Measurements from ENCODE around the gene FERMT2.

FERMT2 gene, protein sequence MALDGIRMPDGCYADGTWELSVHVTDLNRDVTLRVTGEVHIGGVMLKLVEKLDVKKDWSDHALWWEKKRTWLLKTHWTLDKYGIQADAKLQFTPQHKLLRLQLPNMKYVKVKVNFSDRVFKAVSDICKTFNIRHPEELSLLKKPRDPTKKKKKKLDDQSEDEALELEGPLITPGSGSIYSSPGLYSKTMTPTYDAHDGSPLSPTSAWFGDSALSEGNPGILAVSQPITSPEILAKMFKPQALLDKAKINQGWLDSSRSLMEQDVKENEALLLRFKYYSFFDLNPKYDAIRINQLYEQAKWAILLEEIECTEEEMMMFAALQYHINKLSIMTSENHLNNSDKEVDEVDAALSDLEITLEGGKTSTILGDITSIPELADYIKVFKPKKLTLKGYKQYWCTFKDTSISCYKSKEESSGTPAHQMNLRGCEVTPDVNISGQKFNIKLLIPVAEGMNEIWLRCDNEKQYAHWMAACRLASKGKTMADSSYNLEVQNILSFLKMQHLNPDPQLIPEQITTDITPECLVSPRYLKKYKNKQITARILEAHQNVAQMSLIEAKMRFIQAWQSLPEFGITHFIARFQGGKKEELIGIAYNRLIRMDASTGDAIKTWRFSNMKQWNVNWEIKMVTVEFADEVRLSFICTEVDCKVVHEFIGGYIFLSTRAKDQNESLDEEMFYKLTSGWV

DNA sequence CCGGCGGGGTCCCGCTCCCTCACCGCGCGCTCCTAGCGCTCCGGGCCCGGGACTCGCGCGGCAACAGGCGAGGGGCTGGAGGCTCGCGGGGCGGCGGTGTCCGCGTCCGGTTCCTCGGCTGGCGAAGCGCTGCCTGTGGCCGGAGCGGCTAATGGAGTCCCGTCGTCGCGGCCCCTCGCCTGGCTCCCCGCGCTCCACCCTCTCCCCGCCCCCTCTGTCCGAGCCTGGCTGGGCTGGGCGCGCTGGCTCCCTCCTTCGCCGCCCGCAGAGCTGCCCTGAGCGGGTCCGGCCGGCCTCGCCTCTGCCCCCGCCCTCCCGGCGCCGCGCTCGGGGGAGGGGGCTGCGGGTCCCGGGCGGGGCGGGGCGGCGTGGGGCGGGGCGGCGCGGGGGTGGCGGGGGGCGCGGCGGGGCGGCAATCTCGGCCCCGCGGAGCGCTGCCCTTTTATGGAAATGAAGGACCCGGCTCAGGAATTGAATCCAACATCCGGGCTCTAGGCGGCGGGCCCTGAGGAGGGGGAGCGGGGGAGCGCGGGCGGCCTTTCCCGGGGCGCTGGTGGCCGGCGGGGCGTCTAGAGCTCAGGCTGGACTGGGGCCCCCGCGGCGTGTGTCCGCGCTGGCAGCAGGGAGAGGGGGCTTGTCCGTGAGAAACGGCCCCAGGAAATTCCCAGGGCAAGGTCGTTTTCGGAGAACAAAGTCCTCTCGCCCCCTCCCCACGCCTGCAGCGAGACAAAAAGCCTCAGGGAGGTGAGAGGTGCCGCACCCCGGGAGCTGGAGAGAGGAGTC is at the start of gene FERMT2:
TSS of gene FERMT2 (minus strand) at position 153 of the 783 bp plus-strand sequence. CDS start 482 bp downstream, outside the sequence.
- DNase-seq (ENCODE audit: low spot score in 2 of 2) (peak in 1 of 2 donors; percentile 32), ATAC-seq (ENCODE audit: low read depth) (peak; percentile 28)
- H3K27me3 Mint-ChIP-seq, result peaks cover 23% of the 10 kb centered on the region
- H3K4me1 Mint-ChIP-seq, result peaks cover 16% of the 10 kb centered on the region
- H3K36me3 Mint-ChIP-seq, result no peaks in the 10 kb centered on the region
- peak within 1 kb of the TSS; percentile 83 for H3K4me3 Mint-ChIP-seq
- no peaks in the 10 kb centered on the region for H3K9me3 Mint-ChIP-seq
- no peak within 1 kb of the TSS for H3K27ac Mint-ChIP-seq

DNA sequence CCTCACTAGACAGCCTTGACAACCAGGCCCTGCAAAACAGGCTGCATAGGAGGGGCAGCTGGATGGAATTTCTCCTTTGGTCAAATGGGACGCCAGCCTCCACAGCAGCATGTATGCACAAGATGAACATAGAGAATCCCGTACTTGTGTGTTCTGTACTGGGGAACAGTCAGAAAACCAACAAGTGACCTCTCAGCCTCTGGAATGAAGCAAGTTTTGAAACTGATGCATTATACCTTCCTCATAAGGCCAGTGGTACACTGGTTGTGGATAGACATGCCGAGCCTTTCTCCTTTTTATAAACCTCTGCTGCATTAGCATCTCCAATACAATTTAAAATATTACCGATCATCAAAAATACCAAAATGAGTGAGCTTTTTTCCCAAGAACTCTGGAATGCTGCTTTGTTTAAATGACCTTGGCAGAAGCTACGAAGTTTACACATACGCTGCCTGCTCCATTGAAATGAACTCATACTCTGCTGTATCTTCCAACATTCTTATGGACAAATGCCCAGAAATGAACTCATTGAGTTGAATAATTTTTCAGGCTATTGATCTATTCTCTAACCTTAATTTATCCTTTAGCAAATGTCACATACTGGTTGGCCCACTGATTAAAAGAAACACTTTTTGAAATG is 47.6 kb upstream of the FERMT2 start:
- H3K9me3 Mint-ChIP-seq, result no peaks in the 10 kb centered on the region
- DNase-seq (ENCODE audit: low spot score in 2 of 2), result no peak

DNA sequence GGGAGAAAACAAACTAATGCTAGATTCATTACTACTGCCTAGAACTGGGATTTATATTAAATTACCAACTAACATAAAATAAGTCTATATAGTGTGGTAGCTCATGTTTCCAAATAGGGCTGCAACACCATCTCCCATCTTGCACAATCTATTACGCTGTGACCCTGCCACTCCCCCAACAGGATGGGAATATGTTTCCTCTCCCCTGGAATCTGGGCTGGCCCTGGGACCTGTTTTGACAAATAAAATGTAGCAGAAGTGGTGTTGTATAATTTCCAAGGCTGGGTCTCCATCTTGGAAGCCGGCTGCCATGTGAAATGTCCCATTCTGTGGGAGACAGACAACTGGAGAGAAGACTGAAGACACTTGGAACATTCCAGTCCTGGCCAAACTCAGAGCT is 45.6 kb upstream of the FERMT2 start:
- no peak overlapping the region for H3K27ac Mint-ChIP-seq
- no peaks in the 10 kb centered on the region for H3K4me1 Mint-ChIP-seq
- no peak for DNase-seq (ENCODE audit: low spot score in 2 of 2)
- H3K4me3 Mint-ChIP-seq, result no peak overlapping the region
- peaks cover 8% of the 10 kb centered on the region for H3K27me3 Mint-ChIP-seq
- H3K9me3 Mint-ChIP-seq, result no peaks in the 10 kb centered on the region
- no peak for ATAC-seq (ENCODE audit: low read depth)
- H3K36me3 Mint-ChIP-seq, result peaks cover 2% of the 10 kb centered on the region

More for the DNA sequence above, 47.6 kb upstream of the FERMT2 start:
- Mint-ChIP-seq H3K27me3 (peaks cover 2% of the 10 kb centered on the region), H3K36me3 (no peaks in the 10 kb centered on the region), H3K4me1 (no peaks in the 10 kb centered on the region), H3K4me3 (no peak overlapping the region), H3K27ac (no peak overlapping the region)
- ATAC-seq (ENCODE audit: low read depth), result no peak

DNA sequence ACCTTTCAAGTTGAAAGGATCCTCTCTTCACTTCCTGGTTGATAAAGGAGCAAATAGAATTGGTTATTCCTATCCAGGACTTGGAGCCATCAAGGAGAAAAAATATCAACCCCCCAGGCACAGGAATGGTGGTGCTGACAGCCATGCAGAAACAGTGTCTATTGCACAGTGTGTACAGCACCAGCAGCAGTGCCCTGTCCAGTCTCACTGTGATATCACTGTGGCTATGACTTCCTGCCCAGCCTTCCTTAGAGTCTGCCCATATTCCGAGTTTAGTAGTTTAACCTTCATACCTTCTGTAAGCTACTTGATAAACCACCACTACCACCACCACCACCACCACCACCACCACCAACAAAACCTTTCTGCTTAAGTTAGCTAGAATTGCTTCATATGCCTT is 45.1 kb upstream of the FERMT2 start:
- no peak for ATAC-seq (ENCODE audit: low read depth)
- no peaks in the 10 kb centered on the region for H3K4me1 Mint-ChIP-seq
- DNase-seq (ENCODE audit: low spot score in 2 of 2), result no peak
- no peak overlapping the region for H3K4me3 Mint-ChIP-seq
- no peak overlapping the region for H3K27ac Mint-ChIP-seq
- H3K27me3 Mint-ChIP-seq, result peaks cover 8% of the 10 kb centered on the region
- H3K9me3 Mint-ChIP-seq, result no peaks in the 10 kb centered on the region
- H3K36me3 Mint-ChIP-seq, result peaks cover 2% of the 10 kb centered on the region

DNA sequence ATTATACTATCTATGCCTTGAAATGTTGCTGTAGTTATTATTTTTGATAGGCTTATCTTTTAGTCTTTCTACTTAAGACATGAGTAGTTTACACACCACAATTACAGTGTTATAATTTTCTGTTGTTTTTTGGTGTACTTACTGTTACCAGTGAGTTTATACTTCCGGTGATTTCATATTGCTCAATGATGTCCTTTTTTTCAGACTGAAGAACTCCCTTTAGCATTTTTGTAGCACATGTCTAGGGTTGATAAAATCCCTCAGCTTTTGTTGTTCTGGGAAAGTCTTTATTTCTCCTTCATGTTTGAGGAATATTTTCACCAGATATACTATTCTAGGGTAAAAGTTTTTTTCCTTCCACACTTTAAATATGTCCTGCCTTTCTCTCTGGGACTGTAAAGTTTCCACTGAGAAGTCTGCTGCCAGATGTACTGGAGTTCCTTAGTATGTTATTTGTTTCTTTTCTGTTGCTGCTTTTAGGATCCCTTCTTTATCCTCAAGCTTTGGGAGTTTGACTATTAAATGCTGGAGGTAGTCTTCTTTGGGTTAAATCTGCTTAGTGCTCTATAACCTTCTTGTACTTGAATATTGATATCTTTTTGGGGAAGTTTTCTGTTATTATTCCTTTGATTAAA is 41.5 kb upstream of the FERMT2 start:
- DNase-seq (ENCODE audit: low spot score in 2 of 2) (no peak), ATAC-seq (ENCODE audit: low read depth) (no peak)
- H3K4me1 Mint-ChIP-seq, result no peaks in the 10 kb centered on the region
- H3K27ac Mint-ChIP-seq, result no peak overlapping the region
- peaks cover 8% of the 10 kb centered on the region for H3K27me3 Mint-ChIP-seq
- H3K9me3 Mint-ChIP-seq, result no peaks in the 10 kb centered on the region
- peaks cover 2% of the 10 kb centered on the region for H3K36me3 Mint-ChIP-seq
- no peak overlapping the region for H3K4me3 Mint-ChIP-seq

DNA sequence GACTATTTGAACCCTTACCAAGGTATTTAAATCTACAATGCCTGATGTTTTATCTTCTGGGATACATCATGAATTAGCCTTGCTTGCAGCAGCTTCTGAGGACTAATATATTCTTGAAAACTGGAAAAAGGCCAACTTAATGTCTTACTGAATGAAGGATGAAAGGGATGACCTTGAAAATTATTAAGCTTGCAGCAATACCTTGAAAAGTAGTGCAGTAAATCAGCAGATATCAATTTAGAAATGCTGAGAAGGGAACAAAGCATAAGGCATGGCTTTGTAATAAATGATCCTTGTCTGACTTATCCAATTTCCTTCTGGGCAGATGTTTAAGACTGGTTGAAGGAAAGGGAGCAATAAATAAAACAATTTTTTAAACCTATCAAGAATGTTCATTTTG is 37.3 kb upstream of the FERMT2 start:
- no peak for ATAC-seq (ENCODE audit: low read depth)
- Mint-ChIP-seq H3K36me3 (peaks cover 3% of the 10 kb centered on the region), H3K4me3 (no peak overlapping the region), H3K9me3 (peaks cover 1% of the 10 kb centered on the region), H3K27ac (no peak overlapping the region), H3K27me3 (peaks cover 8% of the 10 kb centered on the region), H3K4me1 (no peaks in the 10 kb centered on the region)
- no peak for DNase-seq (ENCODE audit: low spot score in 2 of 2)

DNA sequence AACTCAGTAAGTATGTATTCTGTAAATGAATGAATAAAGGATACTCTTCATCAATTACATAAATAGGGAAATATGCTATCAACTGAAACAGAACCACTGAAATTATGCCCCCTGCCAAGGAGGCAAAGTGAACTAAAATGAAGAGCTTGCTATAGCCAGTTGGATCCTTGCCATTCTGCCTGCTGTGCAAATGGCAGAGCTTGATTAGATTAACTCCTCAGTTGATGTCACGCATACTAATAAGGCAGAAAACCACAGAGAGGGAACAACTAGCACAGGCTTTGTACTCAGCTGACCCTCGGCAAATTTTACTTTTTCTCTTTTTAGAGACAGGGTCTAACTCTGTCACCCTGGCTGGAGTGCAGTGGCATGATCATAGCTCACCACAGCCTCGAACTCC is 36.7 kb upstream of the FERMT2 start:
- Mint-ChIP-seq H3K9me3 (peaks cover 1% of the 10 kb centered on the region), H3K4me1 (no peaks in the 10 kb centered on the region), H3K27ac (no peak overlapping the region), H3K4me3 (no peak overlapping the region), H3K27me3 (peaks cover 3% of the 10 kb centered on the region), H3K36me3 (peaks cover 1% of the 10 kb centered on the region)
- no peak for DNase-seq (ENCODE audit: low spot score in 2 of 2)
- ATAC-seq (ENCODE audit: low read depth), result no peak

DNA sequence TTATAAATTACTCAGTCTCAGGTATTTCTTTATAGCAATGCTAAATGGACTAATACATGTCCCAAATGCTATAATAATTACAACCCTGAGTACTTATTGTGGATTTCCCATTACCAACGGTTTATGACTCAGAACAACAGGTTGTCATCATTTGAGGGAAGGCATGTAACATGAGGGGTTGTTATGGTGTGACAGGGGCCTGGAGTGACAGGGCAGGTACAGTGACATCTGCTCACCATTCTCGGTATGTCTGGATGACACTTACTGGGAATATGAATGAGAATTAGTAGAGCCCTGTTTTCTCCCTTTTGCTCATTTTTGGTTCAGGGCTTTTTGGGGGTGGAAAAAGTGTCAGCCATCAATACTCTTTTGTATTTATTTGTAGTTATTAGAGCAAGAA is 36.2 kb upstream of the FERMT2 start:
- Mint-ChIP-seq H3K4me3 (no peak overlapping the region), H3K9me3 (peaks cover 1% of the 10 kb centered on the region), H3K36me3 (peaks cover 1% of the 10 kb centered on the region), H3K4me1 (no peaks in the 10 kb centered on the region), H3K27ac (no peak overlapping the region), H3K27me3 (peaks cover 2% of the 10 kb centered on the region)
- ATAC-seq (ENCODE audit: low read depth) (no peak), DNase-seq (ENCODE audit: low spot score in 2 of 2) (no peak)

DNA sequence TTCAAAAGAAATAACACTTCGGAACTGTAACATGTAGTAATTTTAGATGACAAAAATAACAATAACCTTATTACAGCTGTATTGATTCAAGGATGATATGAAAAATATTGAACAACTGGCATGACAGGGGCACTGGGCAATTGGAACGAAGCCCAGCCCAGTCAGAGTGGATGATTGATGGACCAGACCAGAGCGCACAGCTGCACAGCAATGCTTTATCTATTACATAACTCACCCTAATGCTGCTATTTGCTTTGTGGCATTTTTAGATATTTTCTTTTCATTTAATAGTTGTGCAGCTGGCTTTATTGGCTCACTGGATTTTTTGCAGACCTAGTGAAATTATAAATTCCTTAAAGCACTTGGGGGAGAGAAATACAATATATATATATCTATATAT is 26.9 kb upstream of the FERMT2 start:
- ATAC-seq (ENCODE audit: low read depth), result no peak
- H3K36me3 Mint-ChIP-seq, result no peaks in the 10 kb centered on the region
- no peak for DNase-seq (ENCODE audit: low spot score in 2 of 2)
- H3K4me1 Mint-ChIP-seq, result no peaks in the 10 kb centered on the region
- no peaks in the 10 kb centered on the region for H3K9me3 Mint-ChIP-seq
- no peak overlapping the region for H3K4me3 Mint-ChIP-seq
- H3K27me3 Mint-ChIP-seq, result peaks cover 7% of the 10 kb centered on the region
- H3K27ac Mint-ChIP-seq, result no peak overlapping the region

DNA sequence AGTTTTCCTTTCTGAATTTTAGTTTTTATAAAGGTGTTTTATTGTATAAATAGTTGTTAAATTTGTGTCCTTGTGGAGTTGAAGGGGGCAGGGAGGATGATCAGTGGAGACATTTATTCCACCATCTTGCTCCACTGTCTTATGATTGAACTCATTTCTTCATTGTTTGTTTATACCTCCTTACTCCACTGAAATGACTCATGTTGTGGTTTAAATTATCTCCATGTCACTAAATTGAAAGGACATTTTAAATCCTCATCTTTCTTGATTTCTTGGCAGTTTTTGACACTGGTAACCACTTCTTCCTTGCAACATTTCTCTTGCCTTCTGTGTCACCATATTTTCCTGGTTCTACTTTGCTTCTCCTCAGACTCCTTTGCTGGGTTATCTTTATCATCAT is 23.6 kb upstream of the FERMT2 start:
- no peak for ATAC-seq (ENCODE audit: low read depth)
- peaks cover 7% of the 10 kb centered on the region for H3K27me3 Mint-ChIP-seq
- DNase-seq (ENCODE audit: low spot score in 2 of 2), result no peak
- H3K27ac Mint-ChIP-seq, result no peak overlapping the region
- peaks cover 4% of the 10 kb centered on the region for H3K36me3 Mint-ChIP-seq
- H3K4me1 Mint-ChIP-seq, result no peaks in the 10 kb centered on the region
- no peak overlapping the region for H3K4me3 Mint-ChIP-seq
- peaks cover 10% of the 10 kb centered on the region for H3K9me3 Mint-ChIP-seq

DNA sequence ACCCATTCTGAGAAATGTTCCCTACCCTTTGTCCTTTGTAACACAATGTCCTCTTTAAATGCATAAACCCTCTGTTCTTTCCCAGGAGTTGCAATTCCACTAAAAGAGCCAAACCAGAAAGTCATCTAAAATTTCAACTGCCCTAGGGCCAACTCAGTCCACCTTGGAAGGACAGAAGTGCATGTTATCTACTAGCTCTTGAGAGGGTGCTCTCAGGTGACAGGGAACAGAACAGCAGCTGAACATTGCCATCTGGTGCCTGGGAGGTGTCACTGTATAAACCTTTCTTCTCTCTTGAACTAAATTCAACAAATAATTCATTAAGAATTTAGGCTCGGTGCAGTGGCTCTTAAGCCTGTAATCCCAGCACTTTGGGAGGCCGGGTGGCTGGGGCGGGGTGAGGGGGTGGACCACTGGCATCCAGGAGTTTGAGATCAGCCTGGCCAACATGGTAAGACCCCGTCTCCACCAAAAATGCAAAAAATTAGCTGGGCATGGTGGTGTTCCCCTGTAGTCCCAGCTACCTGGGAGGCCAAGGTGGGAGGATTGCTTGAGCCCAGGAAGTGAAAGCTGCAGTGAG is 10.3 kb upstream of the FERMT2 start:
- no peak overlapping the region for H3K4me3 Mint-ChIP-seq
- H3K36me3 Mint-ChIP-seq, result no peaks in the 10 kb centered on the region
- H3K9me3 Mint-ChIP-seq, result no peaks in the 10 kb centered on the region
- H3K4me1 Mint-ChIP-seq, result no peaks in the 10 kb centered on the region
- no peak for DNase-seq (ENCODE audit: low spot score in 2 of 2)
- ATAC-seq (ENCODE audit: low read depth), result peak; percentile 59
- H3K27ac Mint-ChIP-seq, result no peak overlapping the region
- H3K27me3 Mint-ChIP-seq, result no peaks in the 10 kb centered on the region

DNA sequence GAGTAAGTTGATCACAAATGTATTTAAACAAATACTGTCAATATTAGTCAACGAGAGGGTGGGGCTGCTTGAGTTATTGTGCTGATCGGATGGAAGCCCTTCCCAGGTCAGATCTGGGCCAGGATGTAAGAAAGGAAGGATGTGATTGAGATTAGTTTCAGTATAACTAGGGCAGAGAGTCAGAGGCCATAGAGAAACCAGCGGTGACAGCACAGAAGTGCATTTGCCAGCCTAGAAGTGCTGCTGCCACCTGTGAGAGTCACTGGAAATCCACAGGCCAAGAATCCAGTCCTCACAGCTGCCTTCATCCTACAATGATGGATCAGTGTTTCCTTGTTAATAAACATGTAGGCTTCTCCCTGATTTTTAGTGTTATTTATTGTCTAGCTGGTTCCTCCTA is 9.8 kb upstream of the FERMT2 start:
- H3K27ac Mint-ChIP-seq, result peak overlapping the region; percentile 33

More for the DNA sequence above, 9.8 kb upstream of the FERMT2 start:
- ATAC-seq (ENCODE audit: low read depth) (no peak), DNase-seq (ENCODE audit: low spot score in 2 of 2) (no peak)
- Mint-ChIP-seq H3K4me3 (no peak overlapping the region), H3K9me3 (no peaks in the 10 kb centered on the region), H3K36me3 (no peaks in the 10 kb centered on the region), H3K4me1 (no peaks in the 10 kb centered on the region), H3K27me3 (no peaks in the 10 kb centered on the region)
